ENCODE results near the gene LRIT1.
A peak's percentile ranks its signal among the peaks of the same experiment; 100 is the strongest.

The LRIT1 gene

GRCh38 chr10:84201244-84201606, 40.1 kb downstream of the LRIT1 start:
- H3K27ac ChIP-seq (ENCODE audit: poor library complexity, severe bottlenecking): no peak overlapping the region
- no peaks in the 10 kb centered on the region for H3K36me3 ChIP-seq (ENCODE audit: low read depth)
- no peaks in the 10 kb centered on the region for H3K9me3 ChIP-seq (ENCODE audit: severe bottlenecking)
- no peak for ATAC-seq (ENCODE audit: low read depth)
- no peak overlapping the region for H3K4me3 ChIP-seq (ENCODE audit: severe bottlenecking)
- TF ChIP-seq, protein P1, sequence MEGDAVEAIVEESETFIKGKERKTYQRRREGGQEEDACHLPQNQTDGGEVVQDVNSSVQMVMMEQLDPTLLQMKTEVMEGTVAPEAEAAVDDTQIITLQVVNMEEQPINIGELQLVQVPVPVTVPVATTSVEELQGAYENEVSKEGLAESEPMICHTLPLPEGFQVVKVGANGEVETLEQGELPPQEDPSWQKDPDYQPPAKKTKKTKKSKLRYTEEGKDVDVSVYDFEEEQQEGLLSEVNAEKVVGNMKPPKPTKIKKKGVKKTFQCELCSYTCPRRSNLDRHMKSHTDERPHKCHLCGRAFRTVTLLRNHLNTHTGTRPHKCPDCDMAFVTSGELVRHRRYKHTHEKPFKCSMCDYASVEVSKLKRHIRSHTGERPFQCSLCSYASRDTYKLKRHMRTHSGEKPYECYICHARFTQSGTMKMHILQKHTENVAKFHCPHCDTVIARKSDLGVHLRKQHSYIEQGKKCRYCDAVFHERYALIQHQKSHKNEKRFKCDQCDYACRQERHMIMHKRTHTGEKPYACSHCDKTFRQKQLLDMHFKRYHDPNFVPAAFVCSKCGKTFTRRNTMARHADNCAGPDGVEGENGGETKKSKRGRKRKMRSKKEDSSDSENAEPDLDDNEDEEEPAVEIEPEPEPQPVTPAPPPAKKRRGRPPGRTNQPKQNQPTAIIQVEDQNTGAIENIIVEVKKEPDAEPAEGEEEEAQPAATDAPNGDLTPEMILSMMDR (IDR thresholded peaks at IDR 0.05; ENCODE audit: poor library complexity, severe bottlenecking): no peak
- DNase-seq (ENCODE audit: low spot score): no peak
- H3K4me1 ChIP-seq (ENCODE audit: insufficient read depth, poor library complexity, severe bottlenecking): no peaks in the 10 kb centered on the region
- H3K27me3 ChIP-seq (ENCODE audit: insufficient read depth, poor library complexity, severe bottlenecking): no peaks in the 10 kb centered on the region

- H3K27me3 ChIP-seq (ENCODE audit: insufficient read depth, poor library complexity, severe bottlenecking): no peaks in the 10 kb centered on the region
- ATAC-seq (ENCODE audit: low read depth) (no peak), DNase-seq (ENCODE audit: low spot score) (no peak)
- no peaks in the 10 kb centered on the region for H3K9me3 ChIP-seq (ENCODE audit: severe bottlenecking)
- TF ChIP-seq, protein P1 (IDR thresholded peaks at IDR 0.05; ENCODE audit: poor library complexity, severe bottlenecking): no peak
- no peak overlapping the region for H3K4me3 ChIP-seq (ENCODE audit: severe bottlenecking)
- no peak overlapping the region for H3K27ac ChIP-seq (ENCODE audit: poor library complexity, severe bottlenecking)
- H3K36me3 ChIP-seq (ENCODE audit: low read depth): no peaks in the 10 kb centered on the region
- no peaks in the 10 kb centered on the region for H3K4me1 ChIP-seq (ENCODE audit: insufficient read depth, poor library complexity, severe bottlenecking)
Observed at GRCh38 chr10:84200537-84201243, 40.7 kb downstream of the LRIT1 start.

GRCh38 chr10:84198206-84198915, 43.0 kb downstream of the LRIT1 start:
- TF ChIP-seq, protein P1 (IDR thresholded peaks at IDR 0.05; ENCODE audit: poor library complexity, severe bottlenecking): no peak
- DNase-seq (ENCODE audit: low spot score) (no peak), ATAC-seq (ENCODE audit: low read depth) (no peak)
- Histone ChIP-seq H3K9me3 (ENCODE audit: severe bottlenecking) (no peaks in the 10 kb centered on the region), H3K4me1 (ENCODE audit: insufficient read depth, poor library complexity, severe bottlenecking) (no peaks in the 10 kb centered on the region), H3K27me3 (ENCODE audit: insufficient read depth, poor library complexity, severe bottlenecking) (peaks cover 18% of the 10 kb centered on the region), H3K36me3 (ENCODE audit: low read depth) (no peaks in the 10 kb centered on the region), H3K27ac (ENCODE audit: poor library complexity, severe bottlenecking) (no peak overlapping the region), H3K4me3 (ENCODE audit: severe bottlenecking) (no peak overlapping the region)

- TF ChIP-seq, protein P1 (IDR thresholded peaks at IDR 0.05; ENCODE audit: poor library complexity, severe bottlenecking): no peak
- no peak overlapping the region for H3K4me3 ChIP-seq (ENCODE audit: severe bottlenecking)
- H3K9me3 ChIP-seq (ENCODE audit: severe bottlenecking): no peaks in the 10 kb centered on the region
- ATAC-seq (ENCODE audit: low read depth) (no peak), DNase-seq (ENCODE audit: low spot score) (no peak)
- no peaks in the 10 kb centered on the region for H3K36me3 ChIP-seq (ENCODE audit: low read depth)
- no peak overlapping the region for H3K27ac ChIP-seq (ENCODE audit: poor library complexity, severe bottlenecking)
- H3K4me1 ChIP-seq (ENCODE audit: insufficient read depth, poor library complexity, severe bottlenecking): no peaks in the 10 kb centered on the region
- H3K27me3 ChIP-seq (ENCODE audit: insufficient read depth, poor library complexity, severe bottlenecking): peaks cover 18% of the 10 kb centered on the region
Observed at GRCh38 chr10:84197643-84198042, 43.7 kb downstream of the LRIT1 start.

DNA sequence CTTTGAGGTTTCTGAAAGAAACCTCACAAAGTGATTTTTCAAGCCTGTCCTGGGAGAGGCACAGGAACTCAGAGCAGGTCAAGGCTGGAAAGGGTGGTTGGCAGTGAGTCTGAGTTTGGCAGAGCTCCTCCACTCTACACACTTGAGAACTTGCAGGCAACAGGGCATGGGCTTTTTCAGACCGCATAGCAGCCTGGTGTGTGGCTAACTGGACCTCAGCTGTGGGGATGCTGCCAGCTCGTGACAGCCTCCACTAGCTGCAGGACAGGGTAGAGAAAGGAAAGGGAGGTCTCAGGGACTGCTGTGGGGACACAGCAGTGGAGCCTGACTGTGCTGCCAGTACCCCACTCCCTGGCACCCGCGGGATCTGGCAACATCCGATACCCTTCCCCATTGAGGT, 44.4 kb downstream of the LRIT1 start:
- DNase-seq (ENCODE audit: low spot score): no peak
- Histone ChIP-seq H3K9me3 (ENCODE audit: severe bottlenecking) (no peaks in the 10 kb centered on the region), H3K27ac (ENCODE audit: poor library complexity, severe bottlenecking) (no peak overlapping the region), H3K4me3 (ENCODE audit: severe bottlenecking) (no peak overlapping the region), H3K4me1 (ENCODE audit: insufficient read depth, poor library complexity, severe bottlenecking) (no peaks in the 10 kb centered on the region), H3K27me3 (ENCODE audit: insufficient read depth, poor library complexity, severe bottlenecking) (peaks cover 18% of the 10 kb centered on the region), H3K36me3 (ENCODE audit: low read depth) (no peaks in the 10 kb centered on the region)
- peak; percentile 17; the same call in 1 of the 3 replicates for ATAC-seq (ENCODE audit: low read depth)
- TF ChIP-seq, protein P1 (IDR thresholded peaks at IDR 0.05; ENCODE audit: poor library complexity, severe bottlenecking): no peak
